ENCODE data around the gene CHP2.

- TF ChIP-seq, protein P1, sequence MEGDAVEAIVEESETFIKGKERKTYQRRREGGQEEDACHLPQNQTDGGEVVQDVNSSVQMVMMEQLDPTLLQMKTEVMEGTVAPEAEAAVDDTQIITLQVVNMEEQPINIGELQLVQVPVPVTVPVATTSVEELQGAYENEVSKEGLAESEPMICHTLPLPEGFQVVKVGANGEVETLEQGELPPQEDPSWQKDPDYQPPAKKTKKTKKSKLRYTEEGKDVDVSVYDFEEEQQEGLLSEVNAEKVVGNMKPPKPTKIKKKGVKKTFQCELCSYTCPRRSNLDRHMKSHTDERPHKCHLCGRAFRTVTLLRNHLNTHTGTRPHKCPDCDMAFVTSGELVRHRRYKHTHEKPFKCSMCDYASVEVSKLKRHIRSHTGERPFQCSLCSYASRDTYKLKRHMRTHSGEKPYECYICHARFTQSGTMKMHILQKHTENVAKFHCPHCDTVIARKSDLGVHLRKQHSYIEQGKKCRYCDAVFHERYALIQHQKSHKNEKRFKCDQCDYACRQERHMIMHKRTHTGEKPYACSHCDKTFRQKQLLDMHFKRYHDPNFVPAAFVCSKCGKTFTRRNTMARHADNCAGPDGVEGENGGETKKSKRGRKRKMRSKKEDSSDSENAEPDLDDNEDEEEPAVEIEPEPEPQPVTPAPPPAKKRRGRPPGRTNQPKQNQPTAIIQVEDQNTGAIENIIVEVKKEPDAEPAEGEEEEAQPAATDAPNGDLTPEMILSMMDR (IDR thresholded peaks at IDR 0.05; ENCODE audit: borderline replicate concordance, extremely low read depth, low read length, poor library complexity, severe bottlenecking): no peak
- TF ChIP-seq EZH2 (IDR thresholded peaks at IDR 0.05; ENCODE audit: borderline replicate concordance, low read depth, low read length, severe bottlenecking): no peak
These were observed 43.0 kb upstream of the CHP2 start for GRCh38 chr16:23711785-23712184.

Measured in DND-41 (cell line).